Adrenal gland (tissue), 5 donors: ENCODE results near the gene PPP1R16B.

ENCODE experiments used
- CTCF ChIP-seq, 6 experiments: fragments of 450-650 bp in 4 of 6; fragments of 200-600 bp in 2 of 6; sonication (generic) in 1 of 6; IDR thresholded peaks; 1 replicate in 5 of 6; 2 replicates in 1 of 6; pipeline versions ENCODE4 v1.5.1 to v1.8.0; 2016 to 2021; ENCODE audit warnings: antibody characterized with exemption in 6 of 6, mild to moderate bottlenecking in 2 of 6, moderate library complexity in 1 of 6
- POLR2A ChIP-seq, 2 donors: fragments of 450-650 bp; IDR thresholded peaks; one replicate each; pipeline ENCODE4 v1.6.1; 2017; ENCODE audit warnings: antibody characterized with exemption in 2 of 2, mild to moderate bottlenecking in 2 of 2, moderate library complexity in 1 of 2
- donor health status: DM: no; HTN: no; CAD: no.

DNA sequence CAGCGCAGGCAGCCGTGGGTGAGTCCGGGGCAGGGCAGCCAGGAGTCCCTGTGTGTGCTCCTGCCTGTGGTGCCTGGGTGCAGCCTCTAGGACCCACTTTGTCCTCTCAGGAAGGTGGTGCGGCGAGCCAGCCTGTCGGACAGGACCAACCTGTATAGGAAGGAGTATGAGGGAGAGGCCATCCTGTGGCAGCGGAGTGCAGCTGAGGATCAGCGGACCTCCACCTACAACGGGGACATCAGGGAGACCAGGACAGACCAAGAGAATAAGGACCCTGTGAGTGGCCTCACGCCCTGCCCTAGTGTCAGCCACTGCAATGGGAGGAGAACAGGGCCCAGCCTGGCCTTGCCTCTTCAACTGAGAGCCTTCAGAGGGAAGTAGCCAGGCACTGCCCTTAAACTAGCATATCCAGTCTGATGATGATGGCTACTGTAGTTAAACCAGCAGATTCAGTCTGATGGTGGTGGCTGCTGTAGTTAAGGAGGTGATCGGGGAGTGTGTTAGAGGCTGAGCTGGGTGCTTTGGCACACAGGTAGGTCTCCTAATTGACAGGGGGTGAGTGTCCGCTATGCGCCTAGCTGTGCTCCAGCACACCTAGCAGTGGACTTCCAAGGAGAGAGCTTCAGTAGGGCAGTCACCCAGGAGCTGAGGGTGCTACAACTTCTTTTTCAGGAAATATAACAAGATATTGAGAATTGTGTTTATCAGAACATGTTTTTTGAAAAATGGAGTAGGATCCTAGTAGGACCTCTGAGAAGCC, 102.6 kb downstream of the PPP1R16B start:
- no peak for TF ChIP-seq CTCF (IDR thresholded peaks at IDR 0.05)
- no peak for TF ChIP-seq POLR2A (IDR thresholded peaks at IDR 0.05)
